B cell (primary cell): ENCODE results near the gene TRIM44. TPM values are rescaled to one million over a fixed set of nuclear protein-coding genes. Genes with fewer than 3 reads are reported as not detected.

Experiments used
- ATAC-seq: fragments of 200-7000 bp; cut with Tn5 transposase; one replicate; pipeline ENCODE4 v1.10.0; 2021; ENCODE audit warnings: low read depth, mild to moderate bottlenecking, moderate number of reproducible peaks, moderate library complexity
- CTCF ChIA-PET: fragments of 350-600 bp; sonication (Branson Sonifier 250); formaldehyde crosslinking; loops from one replicate; lab custom pipeline; 2021; ENCODE audit warnings: antibody characterized with exemption, inconsistent platforms; lab: Charles Lee
- POLR2A ChIA-PET: fragments of 350-600 bp; sonication (Branson Sonifier 250); formaldehyde crosslinking; loops from one replicate; lab custom pipeline; 2021; ENCODE audit warnings: antibody characterized with exemption; lab: Charles Lee
- DNase-seq: peaks from one replicate; pipeline ENCODE4 v3.0.0; 2013
- H2AFZ ChIP-seq: 2 replicates; pipeline ENCODE4 v1.6.1; 2012; ENCODE audit warnings: mild to moderate bottlenecking, low read depth, low read length; ENCODE audit not compliant: insufficient read depth, poor library complexity, severe bottlenecking
- H3K27ac ChIP-seq, 2 donors: 1 replicate in 1 of 2; 2 replicates in 1 of 2; pipeline ENCODE4 v1.5.1; 2012 to 2013; ENCODE audit warnings: low read length in 2 of 2, mild to moderate bottlenecking in 2 of 2, moderate library complexity in 1 of 2
- H3K27me3 ChIP-seq, 4 experiments: fragments of 200-600 bp in 1 of 4; sonication (generic) in 1 of 4; replicated peaks in 1 of 4; 1 replicate in 2 of 4; 2 replicates in 2 of 4; pipeline versions ENCODE4 v1.6.1 to v1.7.0; 2013 to 2016; ENCODE audit warnings: low read length in 3 of 4, mild to moderate bottlenecking in 2 of 4, mixed read lengths in 1 of 4, moderate library complexity in 1 of 4; ENCODE audit not compliant: insufficient read depth in 4 of 4, control insufficient read depth in 3 of 4; ENCODE audit errors: control extremely low read depth in 1 of 4
- H3K36me3 ChIP-seq, 2 experiments: replicated peaks in 1 of 2; 1 replicate in 1 of 2; 2 replicates in 1 of 2; pipeline versions ENCODE4 v1.6.1 to v1.7.1; 2013; ENCODE audit warnings: low read length in 1 of 2; ENCODE audit not compliant: insufficient read depth in 2 of 2, control insufficient read depth in 1 of 2; ENCODE audit errors: control extremely low read depth in 1 of 2, extremely low read depth in 1 of 2
- H3K4me1 ChIP-seq, 2 donors: fragments of 200-600 bp in 1 of 2; sonication (generic) in 1 of 2; 1 replicate in 1 of 2; 2 replicates in 1 of 2; pipeline versions ENCODE4 v1.5.1 to v1.6.1; 2013 to 2017; ENCODE audit warnings: low read length in 2 of 2; ENCODE audit not compliant: control insufficient read depth in 2 of 2, insufficient read depth in 2 of 2
- H3K4me2 ChIP-seq: replicated peaks from 2 replicates; pipeline ENCODE3; 2012; ENCODE audit warnings: mild to moderate bottlenecking, low read depth, low read length; ENCODE audit not compliant: poor library complexity, severe bottlenecking
- H3K4me3 ChIP-seq, 5 experiments: fragments of 200-600 bp in 1 of 5; sonication (generic) in 1 of 5; 1 replicate in 3 of 5; 2 replicates in 2 of 5; pipeline versions ENCODE4 v1.5.1 to v1.7.0; 2011 to 2016; ENCODE audit warnings: low read length in 4 of 5, mild to moderate bottlenecking in 4 of 5, low read depth in 2 of 5, control low read depth in 1 of 5, moderate library complexity in 1 of 5; ENCODE audit not compliant: insufficient read depth in 1 of 5; ENCODE audit errors: control extremely low read depth in 1 of 5, extremely low read depth in 1 of 5
- H3K79me2 ChIP-seq: fragments of 200-600 bp; sonication (generic); one replicate; pipeline ENCODE4 v1.6.0; 2016; ENCODE audit warnings: low read length; ENCODE audit not compliant: control insufficient read depth, insufficient read depth
- H3K9ac ChIP-seq: fragments of 200-600 bp; sonication (generic); 2 replicates; pipeline ENCODE4 v1.6.1; 2017; ENCODE audit warnings: mild to moderate bottlenecking, low read length, moderate library complexity
- H3K9me3 ChIP-seq, 3 donors: one replicate each; pipeline versions ENCODE4 v1.6.1 to v1.7.1; 2013; ENCODE audit warnings: low read length in 2 of 3; ENCODE audit not compliant: control insufficient read depth in 2 of 3, insufficient read depth in 1 of 3; ENCODE audit errors: control extremely low read depth in 1 of 3
- H4K20me1 ChIP-seq: 2 replicates; pipeline ENCODE4 v1.6.0; 2012; ENCODE audit warnings: mild to moderate bottlenecking, low read length; ENCODE audit not compliant: insufficient read depth, control insufficient read depth, poor library complexity, severe bottlenecking
- H3K27ac Mint-ChIP-seq: one replicate; pipeline ENCODE4 v1.8.0; 2021; ENCODE audit warnings: mixed read lengths
- H3K27me3 Mint-ChIP-seq: one replicate; pipeline ENCODE4 v1.8.0; 2021; ENCODE audit warnings: mixed read lengths
- H3K4me1 Mint-ChIP-seq: one replicate; pipeline ENCODE4 v1.8.0; 2021; ENCODE audit warnings: mixed read lengths
- H3K4me3 Mint-ChIP-seq: one replicate; pipeline ENCODE4 v1.8.0; 2021; ENCODE audit warnings: mixed read lengths
- H3K9me3 Mint-ChIP-seq: one replicate; pipeline ENCODE4 v1.8.0; 2022; ENCODE audit warnings: mixed read lengths; ENCODE audit not compliant: insufficient read depth
- EZH2 ChIP-seq: IDR thresholded peaks from 2 replicates; pipeline ENCODE4 v1.6.1; 2012; ENCODE audit warnings: borderline replicate concordance, low read depth, mild to moderate bottlenecking, moderate library complexity, low read length; ENCODE audit not compliant: insufficient read depth, poor library complexity, severe bottlenecking
- WGBS: methylation state at CpG from one replicate; pipeline ENCODE4 v1.1.5; 2013; ENCODE audit warnings: missing lambda C conversion rate; ENCODE audit not compliant: insufficient coverage; 5-methylcytosine and 5-hydroxymethylcytosine counted together
- intact Hi-C: fragments of 100-400 bp; cut with micrococcal nuclease; formaldehyde crosslinking; loops from one replicate; pipeline ENCODE4 v1.10.0; 2022
- polyA plus RNA-seq: library from polyadenylated mRNA; depleted of rRNA; stranded (reverse); fragments of >200 nt; gene quantifications from 2 replicates; pipeline ENCODE4 v1.2.3, GENCODE V29; 2012
- total RNA-seq, 2 donors: library from RNA; stranded (reverse); fragments of 120-200 nt in 1 of 2; gene quantifications; 1 replicate in 1 of 2; 2 replicates in 1 of 2; pipeline versions ENCODE4 v1.2.3 to v1.2.4, GENCODE V29; 2013 to 2022
- TF ChIP-seq, protein P1 (sequence below): fragments of 200-600 bp; IDR thresholded peaks from one replicate; pipeline ENCODE4 v1.8.0; 2022; ENCODE audit warnings: antibody characterized with exemption, mild to moderate bottlenecking

The TRIM44 gene
- total and polyA plus RNA-seq, 2 donors (not counting 1 experiment from before 2014, with no cell fraction given) = 39.1 to 71.1 TPM

DNA sequence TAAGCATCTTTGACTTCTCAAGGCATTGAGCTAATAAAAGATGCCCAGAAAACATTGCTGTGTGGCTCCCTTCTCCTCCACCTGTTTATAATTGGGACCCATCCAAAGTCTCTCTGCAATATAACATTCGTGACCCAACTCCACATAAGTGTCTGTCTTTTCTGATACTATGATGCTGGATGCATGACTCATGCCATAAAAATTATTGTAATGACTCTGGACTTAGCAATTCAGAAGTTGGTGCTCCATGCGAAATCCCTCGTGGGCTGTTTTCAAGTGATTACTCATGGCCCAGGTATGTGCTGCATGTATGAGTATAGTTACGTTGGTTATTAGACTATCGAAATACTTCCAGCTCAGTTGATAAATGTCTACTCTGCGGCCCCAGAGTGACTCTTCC is 32.7 kb upstream of the TRIM44 start:
- H3K4me1 ChIP-seq = no peaks in the 10 kb centered on the region
- no peak overlapping the region for H3K9ac ChIP-seq
- H4K20me1 ChIP-seq = no peaks in the 10 kb centered on the region
- Mint-ChIP-seq H3K27ac (no peak overlapping the region), H3K4me3 (no peak overlapping the region), H3K27me3 (peaks cover 63% of the 10 kb centered on the region), H3K4me1 (no peaks in the 10 kb centered on the region), H3K9me3 (no peaks in the 10 kb centered on the region)
- intact Hi-C loops = no loop called here
- no CpG with 5 or more reads among the region's 6 CpGs for WGBS
- H3K4me3 ChIP-seq = no peak overlapping the region
- no peak overlapping the region for H2AFZ ChIP-seq
- peaks cover 0 to 18% (median 8%) of the 10 kb centered on the region in 4 experiments for H3K27me3 ChIP-seq
- no peaks in the 10 kb centered on the region for H3K9me3 ChIP-seq
- no peak overlapping the region for H3K27ac ChIP-seq
- DNase-seq (no peak), ATAC-seq (no peak)
- POLR2A ChIA-PET = no interaction called here
- TF ChIP-seq EZH2 = no peak
- TF ChIP-seq, protein P1, sequence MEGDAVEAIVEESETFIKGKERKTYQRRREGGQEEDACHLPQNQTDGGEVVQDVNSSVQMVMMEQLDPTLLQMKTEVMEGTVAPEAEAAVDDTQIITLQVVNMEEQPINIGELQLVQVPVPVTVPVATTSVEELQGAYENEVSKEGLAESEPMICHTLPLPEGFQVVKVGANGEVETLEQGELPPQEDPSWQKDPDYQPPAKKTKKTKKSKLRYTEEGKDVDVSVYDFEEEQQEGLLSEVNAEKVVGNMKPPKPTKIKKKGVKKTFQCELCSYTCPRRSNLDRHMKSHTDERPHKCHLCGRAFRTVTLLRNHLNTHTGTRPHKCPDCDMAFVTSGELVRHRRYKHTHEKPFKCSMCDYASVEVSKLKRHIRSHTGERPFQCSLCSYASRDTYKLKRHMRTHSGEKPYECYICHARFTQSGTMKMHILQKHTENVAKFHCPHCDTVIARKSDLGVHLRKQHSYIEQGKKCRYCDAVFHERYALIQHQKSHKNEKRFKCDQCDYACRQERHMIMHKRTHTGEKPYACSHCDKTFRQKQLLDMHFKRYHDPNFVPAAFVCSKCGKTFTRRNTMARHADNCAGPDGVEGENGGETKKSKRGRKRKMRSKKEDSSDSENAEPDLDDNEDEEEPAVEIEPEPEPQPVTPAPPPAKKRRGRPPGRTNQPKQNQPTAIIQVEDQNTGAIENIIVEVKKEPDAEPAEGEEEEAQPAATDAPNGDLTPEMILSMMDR = no peak
- no peak overlapping the region for H3K4me2 ChIP-seq
- CTCF ChIA-PET = no interaction called here
- no peaks in the 10 kb centered on the region for H3K36me3 ChIP-seq
- no peaks in the 10 kb centered on the region for H3K79me2 ChIP-seq

DNA sequence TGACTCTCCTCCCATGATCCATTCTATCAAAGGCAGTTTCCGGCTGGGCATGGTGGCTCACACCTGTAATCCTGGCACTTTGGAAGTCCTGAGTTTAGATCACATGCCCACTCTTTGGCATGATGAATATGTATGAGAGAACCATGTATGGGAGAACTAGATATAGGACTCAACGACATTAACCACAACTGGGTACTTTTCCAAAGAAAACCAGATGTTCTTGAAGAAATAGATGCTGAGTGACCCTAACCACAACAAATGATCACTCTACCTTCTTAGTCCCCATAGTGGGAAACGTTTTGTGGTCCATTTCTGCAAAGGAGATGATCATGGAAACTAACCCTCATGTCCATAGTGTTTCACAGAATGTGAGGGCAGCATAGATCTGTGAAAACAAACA is 30.7 kb upstream of the TRIM44 start:
- Histone ChIP-seq H3K4me3 (no peak overlapping the region), H3K79me2 (no peaks in the 10 kb centered on the region), H4K20me1 (no peaks in the 10 kb centered on the region), H3K36me3 (no peaks in the 10 kb centered on the region), H2AFZ (no peak overlapping the region), H3K4me1 (no peaks in the 10 kb centered on the region), H3K9me3 (no peaks in the 10 kb centered on the region), H3K9ac (no peak overlapping the region), H3K27me3 (peaks cover 0 to 17% (median 9%) of the 10 kb centered on the region in 4 experiments), H3K4me2 (no peak overlapping the region), H3K27ac (no peak overlapping the region)
- peaks cover 62% of the 10 kb centered on the region for H3K27me3 Mint-ChIP-seq
- POLR2A ChIA-PET = no interaction called here
- H3K9me3 Mint-ChIP-seq = no peaks in the 10 kb centered on the region
- intact Hi-C loops = no loop called here
- TF ChIP-seq EZH2 = no peak
- TF ChIP-seq, protein P1 = no peak
- ATAC-seq (no peak), DNase-seq (no peak)
- no peak overlapping the region for H3K27ac Mint-ChIP-seq
- WGBS = 17% methylated on average over 1 of the region's 3 CpGs
- H3K4me1 Mint-ChIP-seq = no peaks in the 10 kb centered on the region
- CTCF ChIA-PET = no interaction called here
- no peak overlapping the region for H3K4me3 Mint-ChIP-seq
